GM18502 (cell line): ENCODE measurements around the gene PTGR3.

ENCODE experiments used
- ATAC-seq: cut with Tn5 transposase; IDR thresholded peaks from one replicate; pipeline ENCODE4 v1.9.1; 2021; ENCODE audit warnings: mild to moderate bottlenecking; ENCODE audit not compliant: unreplicated experiment, poor library complexity

PTGR3 gene

GRCh38 chr18:75216212-75216910, 7.4 kb upstream of the PTGR3 start:
- no peak for ATAC-seq

DNA sequence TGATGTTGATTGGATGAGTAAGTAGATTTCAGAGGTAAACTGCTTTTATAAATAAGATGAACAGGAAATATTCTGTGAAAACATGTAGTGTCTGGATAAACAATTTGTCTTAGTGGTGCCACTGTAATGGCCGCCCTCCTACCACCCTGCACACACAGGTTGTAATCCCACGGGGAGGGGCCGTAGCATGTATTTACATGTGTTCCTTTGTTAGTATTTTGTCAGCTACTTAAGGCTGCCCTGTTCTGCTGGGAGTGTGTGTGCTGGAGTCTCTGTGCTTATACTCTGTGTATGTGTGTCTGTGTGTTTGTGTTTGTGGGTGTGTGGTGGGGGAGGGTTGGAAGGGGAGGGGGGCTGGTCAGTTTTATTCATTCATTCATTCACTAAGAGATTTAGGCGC, 6.7 kb upstream of the PTGR3 start:
- no peak for ATAC-seq

DNA sequence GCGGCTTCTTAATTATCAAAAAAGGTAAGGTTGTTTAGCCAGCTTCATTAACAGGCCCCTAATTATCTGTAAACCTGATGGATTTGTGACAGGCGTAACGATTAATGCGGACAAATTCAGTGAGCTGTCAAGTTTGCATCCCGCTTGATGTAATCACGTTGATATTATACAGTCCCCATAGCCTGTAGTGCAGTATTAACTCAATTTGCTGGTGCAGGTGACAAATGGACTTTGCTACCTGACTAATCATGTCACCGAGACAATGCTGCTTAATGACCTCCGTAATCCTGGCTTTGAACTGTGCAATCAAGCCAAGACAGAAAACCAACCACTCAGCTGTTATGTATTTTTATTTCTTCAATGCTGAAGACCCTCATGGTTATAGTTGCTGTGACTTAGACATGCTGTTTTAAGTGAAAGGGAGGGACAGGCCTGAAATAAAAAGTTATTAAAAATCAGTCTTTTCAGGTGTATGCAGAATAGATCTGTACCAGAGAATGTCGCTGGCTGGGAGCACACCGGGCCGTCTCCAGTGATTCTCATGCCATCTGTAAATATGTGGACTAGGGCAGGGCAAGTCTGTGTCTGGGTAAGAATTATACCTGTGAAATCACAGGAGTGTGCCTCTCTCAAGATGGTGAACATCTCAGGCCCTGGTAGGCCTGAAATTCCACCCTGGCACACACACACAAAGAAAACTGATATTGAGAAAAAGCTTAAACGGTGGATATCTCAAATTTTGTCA, 6.0 kb upstream of the PTGR3 start:
- ATAC-seq, result no peak

DNA sequence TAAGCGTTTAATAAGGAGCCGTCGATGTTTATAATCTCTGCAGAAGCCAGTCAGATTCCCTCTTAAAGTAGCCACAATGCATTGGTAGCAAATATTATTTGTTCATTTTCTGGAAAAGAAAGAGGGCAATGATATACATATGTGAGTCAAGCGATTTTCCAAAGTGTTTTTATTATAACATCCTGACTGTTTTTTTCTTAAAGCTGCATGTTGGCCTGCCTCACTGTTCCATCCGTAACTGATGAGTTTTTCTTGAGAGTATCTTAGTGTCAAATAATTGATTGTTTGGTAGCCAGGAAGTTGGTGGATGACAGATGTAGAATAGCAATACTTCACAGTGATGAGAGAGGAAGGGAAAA, 5.4 kb upstream of the PTGR3 start:
- no peak for ATAC-seq

- no peak for ATAC-seq
These were observed 4.8 kb upstream of the PTGR3 start for GRCh38 chr18:75213611-75214331.

- no peak for ATAC-seq
These were observed 3.8 kb upstream of the PTGR3 start for GRCh38 chr18:75212751-75213090.

GRCh38 chr18:75211953-75212750, 3.2 kb upstream of the PTGR3 start:
- no peak for ATAC-seq

- no peak for ATAC-seq
These were observed 2.6 kb upstream of the PTGR3 start for GRCh38 chr18:75211626-75211952.

DNA sequence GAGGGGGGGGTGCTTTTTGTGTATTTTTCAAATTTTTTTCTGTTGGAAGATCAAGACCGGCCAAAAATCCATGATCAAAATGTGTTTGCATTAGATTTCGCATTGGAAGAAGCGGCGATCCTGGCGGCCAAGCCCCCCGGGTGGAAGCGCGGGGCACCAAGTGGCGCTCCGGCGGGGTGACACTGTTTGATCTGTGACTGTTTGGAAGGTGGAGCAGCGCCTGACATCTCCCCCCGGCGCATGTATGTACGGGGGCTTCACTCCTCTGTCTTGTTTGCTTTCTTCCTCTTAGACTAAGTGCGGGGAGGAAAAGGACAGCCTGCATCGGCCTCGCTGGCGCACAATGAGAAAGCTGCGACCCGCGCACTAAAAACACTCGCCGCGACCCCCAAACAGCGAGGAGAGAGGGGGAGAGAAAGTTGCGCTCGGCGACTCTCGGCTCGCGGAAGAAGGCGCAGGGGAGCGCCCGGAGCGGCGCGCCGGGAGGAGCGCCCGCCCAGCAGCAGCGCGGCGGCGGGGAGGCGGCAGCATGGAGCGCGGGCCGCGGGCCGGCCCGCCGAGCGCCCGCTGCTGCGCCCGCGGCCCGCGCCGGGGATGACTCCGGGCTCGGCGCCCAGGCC, 2.2 kb upstream of the PTGR3 start:
- no peak for ATAC-seq

- peak; percentile 44 for ATAC-seq
These were observed 1.5 kb upstream of the PTGR3 start, which contains the start of gene TSHZ1 for GRCh38 chr18:75210274-75211001. Gene TSHZ1 (plus strand): TSS chr18:75210797. CDS start chr18:75211877, 1,080 bp downstream.

GRCh38 chr18:75209951-75210258, 966 bp upstream of the PTGR3 start:
- no peak for ATAC-seq

DNA sequence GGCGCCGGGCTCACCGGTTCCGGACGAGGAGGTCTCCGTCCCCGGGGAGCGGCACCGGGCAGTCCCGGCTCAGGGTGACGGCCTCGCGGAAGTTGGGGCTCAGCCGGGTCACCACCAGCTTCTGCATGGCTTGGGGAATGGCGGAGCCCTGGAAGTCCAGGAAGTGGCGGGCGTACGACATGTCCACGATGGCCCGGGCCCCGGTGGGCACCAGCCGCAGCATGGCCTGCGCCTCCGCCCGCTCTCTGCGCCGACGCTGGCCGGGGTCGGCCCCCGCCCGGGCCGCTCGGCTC, 157 bp downstream of the PTGR3 start:
- ATAC-seq, result peak; percentile 17

- ATAC-seq, result peak; percentile 10
These were observed 644 bp downstream of the PTGR3 start for GRCh38 chr18:75208155-75208835.

DNA sequence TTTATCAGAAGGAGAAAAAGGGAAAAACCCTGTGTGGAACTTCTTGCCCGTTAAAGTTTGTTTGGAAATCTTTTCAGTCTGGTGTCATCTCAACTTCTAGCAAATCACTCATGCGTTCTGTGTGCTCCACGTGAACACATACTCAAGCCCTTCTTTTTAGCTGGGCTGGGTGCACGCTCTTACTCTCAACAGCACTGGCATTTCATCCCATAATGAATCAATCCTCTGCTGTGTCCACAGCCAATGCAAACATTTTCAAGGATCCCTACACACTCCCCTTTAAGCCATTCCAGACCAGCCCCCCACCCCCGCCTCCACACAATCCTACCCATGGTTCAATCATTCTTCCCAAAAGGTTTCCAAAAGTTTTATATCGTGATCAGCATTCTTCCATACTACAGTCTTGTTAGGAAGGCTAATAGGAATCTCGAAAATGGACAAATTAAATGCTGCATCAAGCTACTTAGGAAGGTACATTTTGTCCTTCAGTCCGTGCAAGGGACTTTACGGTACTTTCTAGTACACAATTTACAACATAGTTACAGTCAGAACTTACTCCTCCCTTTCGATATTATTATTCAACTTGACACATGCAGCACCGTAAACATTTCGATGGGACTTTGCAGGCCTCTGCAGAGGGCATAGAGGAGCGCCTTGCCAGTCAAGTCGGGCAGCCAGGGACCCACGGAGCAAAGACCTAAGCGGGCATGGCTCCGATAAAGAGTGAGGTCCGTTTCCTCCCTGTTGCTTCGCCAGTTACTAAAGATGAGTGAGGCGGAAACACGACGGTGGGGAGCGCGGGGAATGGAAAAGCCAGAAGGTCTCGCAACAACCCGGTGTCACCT, 1.4 kb downstream of the PTGR3 start:
- peak; percentile 8 for ATAC-seq

- ATAC-seq, result no peak
These were observed 2.3 kb downstream of the PTGR3 start for GRCh38 chr18:75206452-75207309.

DNA sequence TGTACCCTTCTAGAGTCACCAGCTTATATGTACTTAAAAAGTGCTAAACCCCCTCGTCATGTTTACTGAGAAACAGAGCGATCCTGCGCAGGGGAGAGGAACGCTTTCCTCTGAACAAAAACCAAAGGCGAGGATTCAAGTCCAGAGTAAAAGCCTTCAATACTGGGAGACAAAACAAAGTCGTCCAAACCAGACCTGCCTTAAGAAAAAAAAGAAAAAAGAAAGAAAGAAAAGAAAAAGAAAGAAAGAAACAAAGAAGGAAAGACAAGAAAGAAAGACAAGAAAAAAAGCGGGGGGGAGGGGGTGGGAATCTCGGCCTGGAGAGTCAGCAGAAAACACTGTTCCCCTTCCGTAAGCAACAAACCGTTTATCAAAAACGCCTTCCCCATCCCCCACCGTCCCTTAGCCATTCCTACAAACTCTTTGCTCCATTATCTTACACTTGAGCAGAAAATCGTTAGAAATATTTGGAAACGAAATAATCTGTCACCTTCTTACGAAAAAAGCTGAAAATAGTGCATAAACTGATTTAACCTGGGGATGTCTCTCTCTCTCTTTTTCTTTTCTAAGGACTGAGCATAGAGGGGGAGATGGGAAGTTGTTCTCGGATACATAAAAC, 3.3 kb downstream of the PTGR3 start:
- ATAC-seq, result no peak
